ENCODE measurements around the gene CXCL11. TPM values are rescaled to one million over a fixed set of nuclear protein-coding genes. Genes with fewer than 3 reads are reported as not detected.

CXCL11 gene
- total and polyA plus RNA-seq, 10 donors: 0.96 to 5.4 (median 2.2) TPM

DNA sequence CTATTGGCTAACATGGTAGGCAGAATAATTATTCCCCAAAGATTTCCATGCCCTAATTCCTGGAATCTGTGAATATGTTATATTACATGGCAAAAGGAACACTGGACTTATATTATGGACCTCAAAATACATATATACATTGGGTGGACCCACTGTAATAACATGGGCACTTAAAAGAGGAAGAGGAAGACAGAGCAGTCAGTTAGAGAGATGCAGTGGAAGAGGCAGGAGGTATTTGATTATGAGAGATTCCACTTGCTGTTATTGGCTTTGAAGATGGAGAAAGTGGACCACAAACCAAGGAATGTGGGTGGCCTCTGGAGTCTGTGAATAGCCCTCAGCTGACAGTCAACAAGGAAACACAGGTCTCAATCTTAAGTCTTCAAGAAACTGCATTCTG lies 24.6 kb upstream of the CXCL11 start:
- intact Hi-C loops (cut with DNase I; ENCODE audit: low total_unique reads): loop anchor here (10.0 kb wide), 1 partner anchor 166 kb away; no protein-coding TSS in a partner anchor

DNA sequence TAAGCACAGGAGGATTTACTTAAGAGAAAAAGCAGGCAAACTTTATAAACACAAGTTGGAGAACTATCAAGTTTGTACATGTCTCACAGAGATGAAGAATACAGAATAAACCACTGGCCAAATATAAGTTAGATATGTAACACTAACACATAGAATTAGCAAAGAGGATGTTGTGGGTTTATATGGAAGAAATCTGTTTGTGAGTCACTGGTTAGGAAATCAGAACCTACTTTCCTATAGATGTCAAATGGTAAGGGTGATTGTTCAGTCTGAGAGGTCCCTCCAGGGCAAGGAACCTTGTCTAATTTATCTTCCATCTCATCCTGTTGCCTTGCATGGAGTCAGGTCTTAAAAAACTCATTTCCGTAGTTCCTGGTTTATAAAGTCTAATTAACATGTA lies 23.9 kb upstream of the CXCL11 start:
- intact Hi-C loops (cut with DNase I; ENCODE audit: low total_unique reads): loop anchor here (10.0 kb wide), 1 partner anchor 165 kb away; no protein-coding TSS in a partner anchor
- Histone ChIP-seq H3K4me3 (no peak overlapping the region), H3K27ac (no peak overlapping the region), H3K36me3 (no peaks in the 10 kb centered on the region), H3K27me3 (replicated peaks in 1 of 7) (no peaks in the 10 kb centered on the region), H3K4me1 (peaks cover 0 to 34% (median 11%) of the 10 kb centered on the region in 6 donors), H3K9me3 (no peaks in the 10 kb centered on the region)
- 51 to 84% (median 77%) methylated on average over 1 of the region's 1 CpG for WGBS, 5 donors
- TF ChIP-seq POLR2A (IDR thresholded peaks at IDR 0.05) (no peak), POLR2AphosphoS5 (IDR thresholded peaks at IDR 0.05) (no peak)
- TF ChIP-seq, protein P1, sequence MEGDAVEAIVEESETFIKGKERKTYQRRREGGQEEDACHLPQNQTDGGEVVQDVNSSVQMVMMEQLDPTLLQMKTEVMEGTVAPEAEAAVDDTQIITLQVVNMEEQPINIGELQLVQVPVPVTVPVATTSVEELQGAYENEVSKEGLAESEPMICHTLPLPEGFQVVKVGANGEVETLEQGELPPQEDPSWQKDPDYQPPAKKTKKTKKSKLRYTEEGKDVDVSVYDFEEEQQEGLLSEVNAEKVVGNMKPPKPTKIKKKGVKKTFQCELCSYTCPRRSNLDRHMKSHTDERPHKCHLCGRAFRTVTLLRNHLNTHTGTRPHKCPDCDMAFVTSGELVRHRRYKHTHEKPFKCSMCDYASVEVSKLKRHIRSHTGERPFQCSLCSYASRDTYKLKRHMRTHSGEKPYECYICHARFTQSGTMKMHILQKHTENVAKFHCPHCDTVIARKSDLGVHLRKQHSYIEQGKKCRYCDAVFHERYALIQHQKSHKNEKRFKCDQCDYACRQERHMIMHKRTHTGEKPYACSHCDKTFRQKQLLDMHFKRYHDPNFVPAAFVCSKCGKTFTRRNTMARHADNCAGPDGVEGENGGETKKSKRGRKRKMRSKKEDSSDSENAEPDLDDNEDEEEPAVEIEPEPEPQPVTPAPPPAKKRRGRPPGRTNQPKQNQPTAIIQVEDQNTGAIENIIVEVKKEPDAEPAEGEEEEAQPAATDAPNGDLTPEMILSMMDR (IDR thresholded peaks at IDR 0.05 in 8 of 11, conservative IDR thresholded peaks at IDR 0.05 in 3 of 11): no peak
- no peak for DNase-seq

More for the DNA sequence above, 24.6 kb upstream of the CXCL11 start:
- H3K4me1 ChIP-seq: peaks cover 0 to 26% (median 7%) of the 10 kb centered on the region in 6 donors
- H3K27ac ChIP-seq: no peak overlapping the region
- no peaks in the 10 kb centered on the region for H3K9me3 ChIP-seq
- no peak for DNase-seq
- no peaks in the 10 kb centered on the region for H3K27me3 ChIP-seq (replicated peaks in 1 of 7)
- H3K36me3 ChIP-seq: no peaks in the 10 kb centered on the region
- TF ChIP-seq, protein P1 (IDR thresholded peaks at IDR 0.05 in 8 of 11, conservative IDR thresholded peaks at IDR 0.05 in 3 of 11): no peak
- no peak for TF ChIP-seq POLR2A (IDR thresholded peaks at IDR 0.05)
- TF ChIP-seq POLR2AphosphoS5 (IDR thresholded peaks at IDR 0.05): no peak
- no peak overlapping the region for H3K4me3 ChIP-seq

DNA sequence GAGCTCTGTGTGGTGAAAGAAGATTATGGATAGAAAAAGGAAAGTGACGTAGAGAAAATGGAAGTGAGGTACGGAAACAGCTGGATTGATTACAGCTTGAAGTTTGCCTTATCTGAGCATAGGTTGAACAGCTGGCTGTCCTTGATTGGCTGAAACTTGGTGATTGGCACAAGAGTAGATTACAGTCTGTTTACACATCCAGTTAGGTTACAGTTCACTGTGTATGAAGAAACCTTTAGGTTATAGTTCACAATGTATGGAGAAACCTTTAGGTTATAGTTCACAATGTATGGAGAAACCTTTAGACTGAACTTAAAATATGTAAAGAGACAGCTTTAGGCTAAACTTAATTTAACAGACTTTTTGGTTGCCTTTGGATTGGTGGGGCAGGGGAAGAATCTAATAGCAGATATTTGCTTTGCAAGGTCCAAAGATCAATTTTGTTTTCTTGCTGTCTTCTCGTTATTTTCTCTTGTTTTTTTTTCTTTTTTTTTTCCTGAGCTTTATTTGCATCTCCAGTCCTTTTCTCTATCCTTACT lies 23.1 kb upstream of the CXCL11 start:
- 54 to 70% (median 63%) methylated on average over 3 of the region's 3 CpGs for WGBS, 5 donors
- Histone ChIP-seq H3K27me3 (replicated peaks in 1 of 7) (no peaks in the 10 kb centered on the region), H3K4me1 (peaks cover 0 to 35% (median 13%) of the 10 kb centered on the region in 6 donors), H3K9me3 (no peaks in the 10 kb centered on the region), H3K4me3 (no peak overlapping the region), H3K27ac (no peak overlapping the region), H3K36me3 (no peaks in the 10 kb centered on the region)
- TF ChIP-seq POLR2AphosphoS5 (IDR thresholded peaks at IDR 0.05): no peak
- TF ChIP-seq POLR2A (IDR thresholded peaks at IDR 0.05): no peak
- TF ChIP-seq, protein P1 (IDR thresholded peaks at IDR 0.05 in 8 of 11, conservative IDR thresholded peaks at IDR 0.05 in 3 of 11): no peak
- DNase-seq: no peak
- intact Hi-C loops (cut with DNase I; ENCODE audit: low total_unique reads): no loop called here

DNA sequence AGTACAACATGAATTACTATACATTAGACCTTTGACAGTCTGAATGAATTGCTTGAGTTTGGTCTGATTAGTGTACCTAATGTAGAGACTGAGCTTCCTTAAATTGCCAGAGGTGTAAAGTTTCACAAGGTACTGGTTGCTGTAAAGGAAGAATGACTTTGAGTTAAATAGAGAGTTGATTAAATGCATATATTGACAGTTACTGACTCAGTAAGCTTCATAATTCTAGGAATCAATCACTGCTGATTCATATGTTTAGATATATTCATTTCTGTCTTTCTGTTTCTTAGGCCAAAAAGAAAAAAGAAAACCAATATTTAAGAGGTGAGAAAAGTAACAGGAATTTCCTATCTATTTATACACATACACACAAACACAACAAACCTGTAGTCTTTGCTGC lies 22.4 kb upstream of the CXCL11 start:
- no peaks in the 10 kb centered on the region for H3K9me3 ChIP-seq
- no peak overlapping the region for H3K4me3 ChIP-seq
- H3K4me1 ChIP-seq: peaks cover 0 to 35% (median 13%) of the 10 kb centered on the region in 6 donors
- DNase-seq: no peak
- TF ChIP-seq POLR2A (IDR thresholded peaks at IDR 0.05): no peak
- TF ChIP-seq, protein P1 (IDR thresholded peaks at IDR 0.05 in 8 of 11, conservative IDR thresholded peaks at IDR 0.05 in 3 of 11): no peak
- TF ChIP-seq POLR2AphosphoS5 (IDR thresholded peaks at IDR 0.05): no peak
- no peak overlapping the region for H3K27ac ChIP-seq
- intact Hi-C loops (cut with DNase I; ENCODE audit: low total_unique reads): no loop called here
- no peaks in the 10 kb centered on the region for H3K27me3 ChIP-seq (replicated peaks in 1 of 7)
- H3K36me3 ChIP-seq: no peaks in the 10 kb centered on the region

Data from spleen (tissue), 11 donors.